ENCODE results near the gene HENMT1. TPM values are rescaled to one million over a fixed set of nuclear protein-coding genes. Genes with fewer than 3 reads are reported as not detected.
"Not testable (repeated sequence)": the region's sequence is repeated elsewhere in the genome, so short reads cannot be mapped to it uniquely, and the experiment has no call there.

Gene HENMT1
- total RNA-seq, 1 experiment from 2014 or later: 11.0 TPM

- Histone ChIP-seq H3K4me3 (ENCODE audit: low read depth, low read length, poor library complexity, severe bottlenecking) (peak overlapping the region; percentile 77), H3K27ac (ENCODE audit: low read depth, low read length, poor library complexity, severe bottlenecking) (peak overlapping the region; percentile 94), H3K27me3 (replicated peaks; ENCODE audit: insufficient read depth, low read depth, low read length, poor library complexity) (no peaks in the 10 kb centered on the region), H3K9me3 (ENCODE audit: low read depth, low read length, poor library complexity, severe bottlenecking) (no peaks in the 10 kb centered on the region), H3K4me1 (ENCODE audit: insufficient read depth, low read length, poor library complexity, severe bottlenecking) (peaks cover 19% of the 10 kb centered on the region), H3K36me3 (ENCODE audit: insufficient read depth, low read length, poor library complexity, severe bottlenecking) (peaks cover 16% of the 10 kb centered on the region)
- POLR2A ChIA-PET (ENCODE audit: low non-redundant PET): interaction anchor here (0.7 kb wide), 1 partner anchor 541 kb away, joined by 3 read pairs; no protein-coding TSS in a partner anchor
- BruUV-seq (replicated peaks): TSS peak; percentile 88
- intact Hi-C loops (cut with micrococcal nuclease; ENCODE audit: unreplicated experiment): loop anchor here (10.0 kb wide), 1 partner anchor 203 kb away; no protein-coding TSS in a partner anchor
- TF ChIP-seq CTCF (conservative IDR thresholded peaks at IDR 0.05; ENCODE audit: low read depth, low read length) (no peak), EZH2 (IDR thresholded peaks at IDR 0.05; ENCODE audit: borderline replicate concordance, low read depth, low read length, poor library complexity, severe bottlenecking) (no peak)
- DNase-seq (ENCODE audit: low spot score): no peak
- CTCF ChIA-PET: interaction anchor here (1.2 kb wide), 1 partner anchor 131 kb away, joined by 3 read pairs; the partner anchor contains the start of gene EEIG2
These were observed 30.4 kb upstream of the HENMT1 start for GRCh38 chr1:108691128-108691941.

DNA sequence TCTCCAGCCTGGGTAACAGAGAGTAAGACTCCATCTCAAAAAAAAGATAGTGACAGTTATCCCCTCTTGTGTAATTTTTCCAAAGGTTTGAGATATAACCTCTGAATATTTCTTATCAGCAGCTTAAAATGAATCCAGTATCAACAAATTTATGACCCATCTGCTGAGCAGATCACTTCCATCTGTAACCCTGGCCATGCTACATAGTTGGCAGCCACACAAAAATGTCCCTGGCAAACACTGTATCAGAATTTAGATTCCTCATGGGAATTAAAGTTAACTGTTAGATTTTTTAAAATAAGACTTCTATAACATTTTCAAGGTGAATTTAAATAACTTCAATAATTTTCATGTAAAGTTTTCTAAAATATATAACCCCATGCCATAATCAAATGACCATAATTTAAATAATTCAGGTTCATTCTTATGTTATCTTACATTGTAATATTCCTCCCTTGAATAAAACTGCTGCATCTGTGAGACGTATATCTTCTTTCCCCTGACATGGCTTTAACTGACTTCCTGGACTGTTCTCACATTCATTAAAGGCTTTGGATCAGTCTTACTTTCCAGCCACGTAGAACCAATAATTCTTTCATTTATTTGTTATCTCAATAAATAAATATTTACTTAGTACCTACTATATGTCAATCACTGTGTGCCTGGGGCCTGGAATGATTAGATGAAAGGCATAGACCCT lies 25.9 kb upstream of the HENMT1 start:
- no peaks in the 10 kb centered on the region for H3K9me3 ChIP-seq (ENCODE audit: low read depth, low read length, poor library complexity, severe bottlenecking)
- intact Hi-C loops (cut with micrococcal nuclease; ENCODE audit: unreplicated experiment): no loop called here
- POLR2A ChIA-PET (ENCODE audit: low non-redundant PET): no interaction called here
- no peak for DNase-seq (ENCODE audit: low spot score)
- no peak for TF ChIP-seq CTCF (conservative IDR thresholded peaks at IDR 0.05; ENCODE audit: low read depth, low read length)
- no peak for TF ChIP-seq EZH2 (IDR thresholded peaks at IDR 0.05; ENCODE audit: borderline replicate concordance, low read depth, low read length, poor library complexity, severe bottlenecking)
- H3K36me3 ChIP-seq (ENCODE audit: insufficient read depth, low read length, poor library complexity, severe bottlenecking): no peaks in the 10 kb centered on the region
- peaks cover 4% of the 10 kb centered on the region for H3K4me1 ChIP-seq (ENCODE audit: insufficient read depth, low read length, poor library complexity, severe bottlenecking)
- CTCF ChIA-PET: no interaction called here
- BruUV-seq (replicated peaks): no TSS peak
- no peak overlapping the region for H3K4me3 ChIP-seq (ENCODE audit: low read depth, low read length, poor library complexity, severe bottlenecking)
- H3K27me3 ChIP-seq (replicated peaks; ENCODE audit: insufficient read depth, low read depth, low read length, poor library complexity): no peaks in the 10 kb centered on the region
- no peak overlapping the region for H3K27ac ChIP-seq (ENCODE audit: low read depth, low read length, poor library complexity, severe bottlenecking)

DNA sequence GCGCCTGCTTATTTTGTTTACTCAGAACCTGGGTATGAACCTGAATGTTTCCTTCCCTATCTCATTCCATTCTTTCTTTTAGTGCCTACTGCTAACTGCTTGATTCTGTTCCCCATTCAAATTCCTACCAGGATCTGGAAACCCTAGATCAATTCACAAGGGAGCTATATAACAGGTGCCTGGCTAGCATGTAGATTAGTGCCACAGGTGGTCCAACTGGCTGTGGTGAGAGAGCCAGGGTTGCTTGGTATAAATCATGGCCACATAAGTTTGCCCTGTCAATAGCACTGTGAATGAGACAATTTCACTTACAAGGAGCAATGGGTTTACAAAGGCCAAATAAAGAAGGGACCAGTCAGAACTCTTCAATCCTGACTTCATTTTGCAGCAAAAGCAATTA lies 24.6 kb upstream of the HENMT1 start:
- POLR2A ChIA-PET (ENCODE audit: low non-redundant PET): no interaction called here
- Histone ChIP-seq H3K9me3 (ENCODE audit: low read depth, low read length, poor library complexity, severe bottlenecking) (no peaks in the 10 kb centered on the region), H3K27ac (ENCODE audit: low read depth, low read length, poor library complexity, severe bottlenecking) (no peak overlapping the region), H3K4me3 (ENCODE audit: low read depth, low read length, poor library complexity, severe bottlenecking) (no peak overlapping the region), H3K27me3 (replicated peaks; ENCODE audit: insufficient read depth, low read depth, low read length, poor library complexity) (no peaks in the 10 kb centered on the region), H3K4me1 (ENCODE audit: insufficient read depth, low read length, poor library complexity, severe bottlenecking) (peaks cover 4% of the 10 kb centered on the region), H3K36me3 (ENCODE audit: insufficient read depth, low read length, poor library complexity, severe bottlenecking) (no peaks in the 10 kb centered on the region)
- CTCF ChIA-PET: no interaction called here
- intact Hi-C loops (cut with micrococcal nuclease; ENCODE audit: unreplicated experiment): no loop called here
- no TSS peak for BruUV-seq (replicated peaks)
- no peak for DNase-seq (ENCODE audit: low spot score)
- TF ChIP-seq EZH2 (IDR thresholded peaks at IDR 0.05; ENCODE audit: borderline replicate concordance, low read depth, low read length, poor library complexity, severe bottlenecking) (no peak), CTCF (conservative IDR thresholded peaks at IDR 0.05; ENCODE audit: low read depth, low read length) (no peak)

DNA sequence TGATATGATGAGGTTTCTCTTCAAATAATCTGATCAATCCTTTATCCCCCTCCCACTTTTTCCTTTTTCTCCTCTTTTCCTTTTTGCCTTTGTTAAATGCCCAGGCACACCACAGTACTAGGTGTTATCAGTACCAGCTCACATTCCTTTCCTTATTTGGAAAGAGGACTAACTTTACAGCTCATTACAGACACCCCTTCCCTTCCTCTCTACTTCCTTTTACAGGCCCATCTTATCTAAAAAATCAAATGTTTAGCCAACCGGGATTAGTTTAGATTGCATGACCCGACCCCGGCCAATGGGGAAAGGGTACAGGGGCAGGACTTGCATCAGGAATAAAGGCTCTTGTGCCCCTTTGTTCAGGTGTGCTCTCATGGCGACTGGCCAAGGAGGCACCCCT lies 20.8 kb upstream of the HENMT1 start:
- H3K27ac ChIP-seq (ENCODE audit: low read depth, low read length, poor library complexity, severe bottlenecking); POLR2A ChIA-PET (ENCODE audit: low non-redundant PET); H3K4me3 ChIP-seq (ENCODE audit: low read depth, low read length, poor library complexity, severe bottlenecking); BruUV-seq (replicated peaks); H3K36me3 ChIP-seq (ENCODE audit: insufficient read depth, low read length, poor library complexity, severe bottlenecking); H3K9me3 ChIP-seq (ENCODE audit: low read depth, low read length, poor library complexity, severe bottlenecking); H3K27me3 ChIP-seq (replicated peaks; ENCODE audit: insufficient read depth, low read depth, low read length, poor library complexity); H3K4me1 ChIP-seq (ENCODE audit: insufficient read depth, low read length, poor library complexity, severe bottlenecking); CTCF ChIA-PET; DNase-seq (ENCODE audit: low spot score); intact Hi-C loops (cut with micrococcal nuclease; ENCODE audit: unreplicated experiment): not testable (repeated sequence)
